GM19463 (cell line): Measurements from ENCODE around the gene HGF.
"Not testable (repeated sequence)": the region's sequence is repeated elsewhere in the genome, so short reads cannot be mapped to it uniquely, and the experiment has no call there.

Source experiments
- ATAC-seq: cut with Tn5 transposase; IDR thresholded peaks from one replicate; pipeline ENCODE4 v1.9.1; 2021; ENCODE audit warnings: mild to moderate bottlenecking, moderate library complexity; ENCODE audit not compliant: unreplicated experiment

Gene HGF

DNA sequence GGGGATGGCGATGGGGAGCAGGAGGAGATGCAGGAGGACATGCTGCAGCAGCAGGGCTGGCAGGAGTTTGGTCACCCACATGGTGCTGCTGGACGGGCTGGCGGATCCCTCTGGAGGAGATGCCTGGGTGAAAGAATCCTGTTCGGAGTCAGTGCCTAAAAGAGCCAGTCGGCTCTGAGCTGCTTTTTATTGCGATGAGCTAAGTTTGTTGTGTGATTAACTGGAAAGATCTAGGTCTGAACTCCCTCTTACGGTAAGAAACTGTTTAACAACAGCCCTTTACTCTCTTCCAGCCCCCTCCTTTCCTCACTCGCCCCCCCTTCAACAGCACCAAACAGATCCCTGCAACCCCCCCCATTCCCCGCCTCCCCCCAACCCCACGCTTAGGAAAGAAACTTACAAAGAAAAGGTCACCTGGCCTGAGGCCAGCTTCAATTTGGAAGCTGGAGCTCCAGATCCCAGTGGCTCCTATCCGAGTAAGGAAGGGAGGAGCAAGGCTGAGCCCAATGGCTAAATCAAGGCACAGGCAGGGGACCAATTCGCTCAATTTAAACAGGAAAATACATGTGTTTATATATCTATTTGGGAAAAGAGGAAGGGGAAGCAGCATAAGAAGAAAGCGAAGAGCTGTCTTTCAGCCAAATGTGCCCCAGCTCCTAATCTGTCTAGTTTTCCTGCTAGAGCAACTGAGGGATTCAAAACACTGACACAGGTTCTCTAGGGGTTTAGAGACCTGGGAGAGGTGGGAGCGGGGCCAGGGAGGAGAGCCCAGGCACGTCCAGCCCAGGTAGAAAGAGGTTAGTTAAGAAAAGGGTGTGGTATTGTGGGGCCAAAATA lies at the start of gene HGF:
Gene HGF, minus strand, starts transcription at position 157 of the 837 bp plus-strand sequence. Its CDS starts 76 bp downstream, at position 81.
- no peak for ATAC-seq

DNA sequence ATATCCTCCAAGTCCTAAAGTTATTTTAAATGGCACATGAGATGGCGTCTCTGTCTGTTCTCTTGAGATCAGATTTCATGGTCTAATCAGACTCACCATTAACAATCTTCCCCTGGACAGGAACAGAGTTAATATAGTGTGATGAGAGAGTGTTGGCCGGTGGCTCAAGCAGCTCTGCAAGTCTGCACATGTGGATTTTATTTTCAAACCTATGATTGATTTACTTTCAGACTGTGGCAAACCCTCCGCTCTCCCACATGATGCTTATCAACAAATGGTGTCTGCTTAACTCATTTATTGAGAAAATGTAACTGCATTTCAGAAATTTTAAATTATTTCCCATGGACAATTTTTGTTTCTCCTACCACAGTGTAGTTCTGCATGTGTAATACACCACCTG lies 46.5 kb upstream of the HGF start:
- ATAC-seq: no peak

DNA sequence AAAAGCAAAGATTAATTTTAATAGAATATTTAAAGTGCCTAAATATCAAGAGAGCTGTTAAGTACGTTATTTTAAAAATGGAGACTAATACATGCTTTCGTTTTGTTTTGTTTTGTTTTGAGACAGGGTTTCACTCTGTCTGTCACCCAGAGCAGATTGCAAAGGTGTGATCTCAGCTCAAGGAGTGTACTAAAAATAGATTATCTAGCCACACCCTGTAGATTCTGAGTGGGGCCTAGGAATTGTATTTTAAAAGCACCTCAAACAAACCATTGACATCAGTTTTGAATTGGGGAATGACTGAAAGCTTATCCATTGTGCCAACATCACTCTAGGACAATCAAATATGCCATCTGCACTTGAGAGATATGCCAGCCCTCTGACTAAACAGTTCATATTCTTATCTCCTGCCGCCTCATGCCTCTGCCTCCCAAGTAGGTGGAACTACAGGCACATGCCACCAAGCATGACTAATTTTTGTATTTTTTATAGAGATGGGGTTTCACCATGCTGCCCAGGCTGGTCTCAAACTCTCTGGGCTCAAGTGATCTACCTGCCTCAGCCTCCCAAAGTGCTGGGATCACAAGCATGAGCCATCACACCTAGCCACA lies 43.1 kb upstream of the HGF start:
- not testable (repeated sequence) for ATAC-seq

DNA sequence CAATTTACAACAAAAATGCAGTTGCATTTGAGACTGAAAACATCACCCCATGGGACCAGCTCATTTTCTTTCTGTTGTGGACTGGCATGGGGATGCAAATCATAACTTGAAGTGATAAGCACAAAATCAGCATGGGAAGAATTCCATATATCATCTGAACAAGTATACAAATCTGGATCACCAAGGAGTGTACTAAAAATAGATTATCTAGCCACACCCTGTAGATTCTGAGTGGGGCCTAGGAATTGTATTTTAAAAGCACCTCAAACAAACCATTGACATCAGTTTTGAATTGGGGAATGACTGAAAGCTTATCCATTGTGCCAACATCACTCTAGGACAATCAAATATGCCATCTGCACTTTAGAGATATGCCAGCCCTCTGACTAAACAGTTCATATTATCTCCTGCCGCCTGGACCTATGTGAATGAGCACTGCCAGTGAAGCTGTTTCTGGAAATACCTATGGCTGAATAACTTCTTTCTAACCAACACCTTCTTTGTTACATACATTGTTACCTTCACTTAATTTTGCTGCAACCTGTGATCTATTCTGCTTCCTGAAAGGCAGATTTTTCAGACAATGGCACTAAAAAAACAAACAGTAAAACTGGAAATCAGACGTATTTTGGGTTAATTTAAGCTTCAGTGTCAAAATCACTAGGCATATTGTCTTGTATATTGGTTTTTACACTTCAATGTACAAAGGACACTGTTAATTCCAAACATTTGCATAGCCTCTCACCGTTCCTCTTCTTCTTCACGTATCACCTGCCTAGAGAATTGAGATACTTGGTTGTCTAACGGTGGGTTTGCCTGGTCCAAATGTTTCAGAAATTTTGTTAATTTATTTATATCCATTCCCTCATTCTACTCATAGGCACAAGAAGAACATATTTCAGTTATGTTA lies 42.4 kb upstream of the HGF start:
- no peak for ATAC-seq

DNA sequence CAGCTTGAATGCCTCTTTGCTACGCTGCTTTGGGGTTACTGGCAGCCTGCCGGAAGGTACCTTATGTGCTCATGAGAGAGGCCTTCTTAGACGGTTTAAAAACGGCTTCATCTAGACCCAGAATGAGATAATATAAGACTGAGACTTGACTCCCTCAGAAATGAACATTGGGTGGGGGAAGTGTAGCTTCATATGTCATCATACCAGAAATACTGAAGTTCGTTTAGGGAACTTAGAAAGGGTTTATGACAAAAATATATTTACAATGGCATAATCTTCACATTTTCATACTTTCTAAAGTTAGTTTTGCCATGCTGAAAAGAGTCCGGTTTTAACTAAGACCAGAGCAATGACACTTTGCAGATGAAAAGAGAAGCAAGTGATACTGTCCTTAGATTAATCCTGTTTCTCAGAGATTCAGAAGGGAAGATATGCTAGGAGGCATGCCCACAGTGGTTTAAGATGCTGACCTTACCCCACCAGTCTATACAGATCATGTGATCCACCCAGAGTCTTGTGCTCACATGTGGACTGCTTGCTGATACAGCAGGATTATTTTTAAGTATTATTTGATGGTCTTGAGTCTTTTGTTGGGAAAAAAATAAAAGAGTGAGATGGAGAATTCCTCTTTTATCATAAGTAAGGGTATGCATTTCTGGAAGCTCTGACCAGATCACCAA lies 40.8 kb upstream of the HGF start:
- ATAC-seq: no peak

DNA sequence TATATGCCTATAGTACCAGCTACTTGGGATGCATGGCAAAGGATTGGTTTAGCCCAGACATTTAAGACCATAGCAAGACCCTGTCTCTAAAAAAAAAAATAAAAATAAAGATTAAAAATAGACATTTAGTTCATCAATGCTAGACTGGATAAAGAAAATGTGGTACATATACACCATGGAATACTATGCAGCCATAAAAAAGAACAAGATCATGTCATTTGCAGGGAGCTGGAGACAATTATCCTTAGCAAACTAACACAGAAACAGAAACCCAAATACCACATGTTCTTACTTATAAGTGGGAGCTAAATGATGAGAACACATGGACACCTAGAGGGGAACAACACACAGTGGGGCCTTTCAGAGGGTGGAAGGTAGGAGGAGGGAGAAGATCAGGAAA lies 38.5 kb upstream of the HGF start:
- not testable (repeated sequence) for ATAC-seq

DNA sequence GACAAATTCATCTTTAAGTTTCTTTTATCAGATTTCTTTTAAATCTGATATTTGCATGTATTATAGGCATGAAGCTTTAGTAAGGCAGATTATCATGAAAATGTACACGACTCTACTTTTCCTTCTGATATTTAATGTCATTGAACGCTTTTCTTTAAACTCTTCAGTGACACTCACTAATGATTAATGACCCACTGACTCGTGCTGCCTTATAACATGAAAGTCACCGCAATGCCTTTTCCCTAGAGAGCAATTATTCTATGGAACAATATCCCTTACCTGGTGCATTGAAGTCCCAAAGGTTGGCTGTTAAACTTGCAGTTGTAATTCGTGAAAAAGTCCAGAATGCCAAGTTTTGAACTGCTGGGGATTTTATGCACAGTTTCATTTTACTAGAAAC lies 33.4 kb upstream of the HGF start:
- no peak for ATAC-seq

DNA sequence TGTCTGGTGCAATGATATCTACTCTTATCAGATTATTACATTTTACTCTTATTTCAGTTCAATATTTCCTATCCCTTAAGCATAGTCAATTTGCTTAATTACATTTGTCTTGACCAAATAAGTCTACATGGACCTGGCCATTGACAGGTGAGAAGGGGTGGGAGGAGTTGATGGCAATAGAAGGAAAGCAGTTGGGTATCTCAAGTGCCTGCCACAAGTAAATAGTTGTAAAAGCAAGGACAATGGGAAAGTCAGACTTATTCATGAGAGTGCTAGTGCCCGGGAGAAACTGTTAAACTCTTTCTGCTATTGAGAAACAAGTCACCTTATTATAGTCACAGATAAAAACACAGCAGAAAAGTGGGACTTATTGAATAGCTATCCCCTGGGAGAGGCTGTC lies 32.4 kb upstream of the HGF start:
- no peak for ATAC-seq

DNA sequence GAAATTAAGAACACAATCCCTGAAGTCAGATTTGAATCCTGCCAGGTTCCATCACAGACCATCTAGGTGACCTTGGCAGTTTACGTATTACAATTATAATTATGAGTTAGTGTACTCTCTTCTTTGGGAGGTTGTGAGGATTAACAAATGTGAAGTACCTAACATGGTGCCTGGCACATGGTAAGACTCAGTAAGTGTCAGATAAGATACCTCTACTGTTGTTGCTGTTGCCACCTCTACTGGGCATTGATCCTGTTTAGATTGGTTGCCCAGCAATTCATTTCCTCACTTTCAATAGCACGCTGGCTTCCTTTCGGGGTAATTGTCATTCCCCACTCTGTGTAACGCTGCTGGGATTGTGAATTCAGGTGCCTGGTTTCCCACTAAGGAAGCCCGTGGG lies 31.7 kb upstream of the HGF start:
- ATAC-seq: no peak

DNA sequence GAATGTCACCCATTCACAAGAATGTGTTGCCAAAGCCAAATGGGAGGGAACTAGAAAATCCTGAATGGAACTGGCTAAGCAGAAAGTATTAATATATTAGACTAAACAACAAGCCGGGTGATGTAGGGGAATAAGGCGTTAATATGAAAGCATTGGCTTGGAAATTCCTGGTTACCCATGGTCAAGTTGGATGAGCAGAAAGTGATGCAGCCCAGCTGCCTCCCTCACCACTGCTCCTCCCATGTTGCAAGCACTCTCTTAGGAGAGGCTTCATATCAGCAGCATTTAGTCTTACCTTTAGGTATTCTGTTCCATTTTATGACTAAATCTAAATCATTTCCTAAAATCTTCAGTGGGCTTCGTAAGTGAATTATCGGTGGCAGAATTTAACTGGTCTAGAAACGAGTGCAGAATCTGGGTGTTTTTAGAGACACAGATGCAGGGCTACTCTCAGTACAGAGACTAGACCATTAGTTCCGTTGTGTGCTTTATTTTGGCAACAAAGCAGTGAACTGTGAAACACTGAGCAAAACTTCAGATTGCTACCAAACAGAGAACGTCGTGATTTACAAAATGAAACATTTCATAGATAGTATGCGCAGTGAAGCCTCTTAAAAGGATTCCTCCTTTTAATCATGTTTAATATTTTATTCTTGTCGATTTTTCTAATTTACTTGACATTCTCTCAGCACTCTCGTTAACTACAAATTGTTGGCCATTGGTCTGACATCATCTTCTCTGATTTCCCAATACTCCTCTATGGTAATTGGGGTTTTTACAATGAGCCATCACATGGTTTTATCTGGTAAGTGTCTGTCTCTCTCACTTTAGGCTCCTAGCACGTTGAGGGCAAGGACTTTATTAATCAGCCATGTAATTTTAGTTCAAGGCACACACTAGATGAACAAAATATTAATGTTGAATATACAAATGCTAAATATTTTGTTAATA lies 22.0 kb upstream of the HGF start:
- ATAC-seq: no peak

DNA sequence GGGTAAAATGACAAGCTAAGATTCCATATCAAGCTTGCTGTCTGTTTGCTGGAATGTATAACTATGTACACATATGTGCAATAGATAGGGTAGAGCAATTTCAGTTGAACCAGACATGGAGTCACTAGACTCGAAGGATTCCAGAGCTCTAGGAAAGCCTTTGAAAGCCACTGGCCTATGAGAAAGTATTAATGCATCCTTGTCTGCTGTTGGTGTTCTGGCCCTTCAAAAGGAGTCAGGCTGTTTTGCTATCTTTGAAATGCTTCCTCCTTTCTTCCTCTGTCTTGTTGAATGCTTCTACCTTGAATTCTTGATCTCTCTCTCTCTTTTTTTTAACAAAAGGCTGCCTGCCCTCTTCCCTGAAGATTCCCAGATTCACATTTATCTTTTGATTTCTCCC lies 20.8 kb upstream of the HGF start:
- no peak for ATAC-seq

DNA sequence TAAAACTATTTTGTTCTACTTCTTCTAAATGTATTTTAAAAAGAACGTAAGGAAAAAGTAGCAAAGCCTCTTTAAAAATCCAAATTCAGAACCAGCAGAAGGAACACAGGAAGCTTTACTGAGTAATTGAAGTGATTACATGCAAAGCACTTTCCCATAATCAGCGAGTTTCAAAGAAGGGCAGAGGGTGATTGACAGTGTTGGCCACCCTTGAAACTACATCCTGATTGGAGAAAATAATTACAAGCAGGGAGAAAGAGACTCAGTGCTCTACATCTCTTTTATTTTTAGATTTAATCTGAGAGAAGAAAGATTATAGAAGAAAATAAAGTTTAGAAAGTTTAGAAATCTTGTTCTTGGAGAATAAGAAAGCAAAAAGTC lies 20.3 kb upstream of the HGF start:
- ATAC-seq: no peak

DNA sequence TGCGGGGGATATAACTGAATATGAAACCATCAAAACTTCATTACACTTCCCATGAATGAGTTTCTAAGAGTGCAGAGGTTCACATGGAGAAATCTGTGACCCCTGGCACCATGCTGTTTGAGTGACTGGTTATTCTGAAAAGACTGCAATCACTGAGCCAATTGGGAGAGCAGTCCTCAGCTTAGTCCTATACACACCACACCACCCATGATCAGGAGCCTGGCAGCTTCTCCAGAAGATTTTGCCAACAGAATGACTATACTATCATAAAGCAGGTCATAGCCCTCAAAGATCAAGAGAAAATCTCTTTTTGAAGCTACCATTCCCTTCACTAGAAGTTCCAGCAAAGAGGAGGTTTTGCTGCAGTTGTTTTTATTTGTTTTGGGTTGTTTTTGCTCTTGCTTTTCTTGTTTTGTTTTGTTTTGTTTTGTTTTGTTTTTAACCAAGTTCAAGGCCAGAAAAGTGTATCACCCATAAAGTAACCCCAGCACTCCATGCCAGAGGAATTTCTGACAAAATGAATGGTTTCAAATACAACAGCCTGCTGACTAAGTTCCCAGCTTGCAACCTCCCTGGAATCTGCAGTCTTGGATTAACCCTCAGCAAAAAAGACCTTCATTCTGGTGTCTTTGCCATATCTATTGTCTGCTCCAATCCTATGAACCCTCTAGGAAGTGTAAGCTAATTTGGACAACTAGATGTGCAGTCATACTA lies 19.7 kb upstream of the HGF start:
- no peak for ATAC-seq

DNA sequence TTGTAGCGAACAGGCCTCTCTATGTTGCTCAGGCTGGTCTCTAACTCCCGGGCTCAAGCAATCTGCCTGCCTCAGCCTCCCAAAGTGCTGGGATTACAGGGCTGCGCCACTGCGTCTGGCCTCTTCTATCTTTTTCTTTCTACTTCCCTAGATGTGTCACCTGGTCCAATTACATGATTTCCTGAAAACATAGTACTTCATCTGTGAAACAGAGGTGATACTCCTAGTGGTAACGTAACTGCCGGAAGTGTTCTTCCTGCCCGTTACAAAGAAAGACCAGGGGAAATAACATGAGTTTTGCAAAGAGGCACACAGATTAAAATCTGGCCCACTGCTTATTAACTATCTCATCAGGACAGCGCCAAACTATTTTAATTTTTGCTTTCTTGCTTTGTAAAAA lies 18.4 kb upstream of the HGF start:
- no peak for ATAC-seq

DNA sequence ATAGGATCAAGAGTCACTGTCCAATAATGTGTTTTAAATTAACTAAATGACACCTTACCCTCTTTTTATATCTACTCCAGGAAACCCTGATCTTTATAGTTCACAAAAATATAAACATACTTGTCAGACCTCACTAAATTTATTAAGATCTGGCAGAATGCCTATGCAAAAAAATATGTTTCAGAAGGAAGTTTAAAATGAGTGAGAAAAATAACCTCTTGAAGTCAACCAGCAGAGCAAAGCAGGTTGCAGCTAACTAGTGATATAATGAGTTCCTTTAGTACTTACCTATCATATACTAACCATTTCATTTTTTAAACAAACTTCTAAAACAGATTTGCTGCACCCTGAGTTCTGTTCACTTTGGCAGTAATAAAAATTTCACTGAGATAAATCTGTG lies 14.0 kb upstream of the HGF start:
- ATAC-seq: no peak

DNA sequence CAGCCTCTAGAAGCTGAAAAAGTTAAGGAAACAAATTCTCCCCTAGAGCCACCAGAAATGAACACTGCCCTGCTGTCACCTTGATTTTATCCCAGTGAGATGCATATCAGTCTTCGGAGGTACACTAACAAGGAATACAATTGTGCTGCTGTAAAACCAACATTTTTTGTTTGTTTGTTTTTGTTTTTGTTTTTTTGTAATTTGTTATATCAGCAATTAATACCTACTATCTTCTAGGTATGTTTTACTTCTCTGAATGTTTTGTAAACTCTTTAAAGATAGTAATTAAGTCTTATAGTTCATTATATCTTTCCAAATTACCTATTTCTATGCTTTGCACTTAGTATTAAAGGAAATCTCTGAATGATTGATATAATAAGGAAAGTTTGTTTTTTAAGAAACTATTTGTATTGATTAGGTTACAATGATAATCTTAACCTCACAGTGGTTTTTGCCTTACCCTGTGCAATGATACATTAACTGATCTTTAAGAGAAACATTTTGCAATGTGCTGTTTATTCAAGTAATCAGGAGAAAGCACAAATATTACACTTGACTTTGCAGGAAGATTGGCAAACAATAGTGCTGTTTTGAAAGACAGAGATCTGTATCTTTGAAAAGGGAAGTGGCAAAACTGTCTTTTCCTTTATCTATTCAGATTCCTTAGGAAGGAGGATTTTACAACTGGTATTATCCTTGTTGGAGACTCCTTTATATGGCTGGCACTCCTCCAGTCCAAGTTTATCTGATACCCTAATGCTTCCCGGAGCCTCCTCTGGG lies 11.3 kb upstream of the HGF start:
- ATAC-seq: no peak

DNA sequence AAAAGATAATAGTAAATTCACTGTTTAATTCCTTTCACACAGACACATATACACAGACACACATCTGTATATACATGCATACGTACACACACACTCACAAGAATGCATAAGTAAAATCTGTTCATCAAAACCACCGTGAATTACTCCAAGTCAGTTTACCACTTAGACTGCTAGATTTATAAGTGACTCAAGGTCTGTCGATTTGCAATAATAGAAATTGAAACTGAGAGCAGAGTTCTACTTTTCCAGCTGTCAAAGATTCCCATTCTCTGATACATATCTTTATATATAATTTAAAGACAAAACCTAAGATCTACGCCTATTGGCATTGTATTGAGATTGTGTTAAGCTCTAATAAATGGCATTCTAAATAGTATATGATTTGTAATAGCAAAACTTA lies 9.9 kb upstream of the HGF start:
- ATAC-seq: no peak

DNA sequence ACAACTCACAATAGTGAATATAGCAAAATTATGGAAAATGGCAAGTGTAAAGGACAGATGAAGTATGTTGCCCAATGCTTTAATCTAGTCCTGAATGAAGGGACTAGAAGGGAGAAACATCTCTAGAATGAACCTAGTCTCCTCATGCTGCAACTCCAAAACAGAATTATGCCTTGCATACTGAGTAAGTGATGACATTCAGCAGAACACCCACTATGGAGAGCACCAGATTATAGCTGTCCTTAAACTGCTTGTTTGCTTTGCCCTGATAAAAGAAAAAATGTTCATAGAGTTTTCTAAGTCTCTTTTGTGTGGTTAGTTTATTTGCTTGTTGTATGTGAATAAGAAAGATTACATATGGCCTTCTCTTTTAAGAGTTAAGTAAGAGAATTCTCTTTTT lies 7.8 kb upstream of the HGF start:
- ATAC-seq: no peak
